OCI-LY7 (cell line): Measurements from ENCODE around the gene RPL37A.

ENCODE experiments used
- EZH2phosphoT487 ChIP-seq: fragments of 200-600 bp; sonication (generic); IDR thresholded peaks from 2 replicates; pipeline ENCODE4 v1.6.1; 2018; ENCODE audit warnings: low read depth, borderline replicate concordance, mild to moderate bottlenecking, mixed run types, antibody characterized with exemption, low read length, moderate library complexity, mixed read lengths
- TF ChIP-seq, protein P1 (sequence below): fragments of 200-600 bp; sonication (generic); conservative IDR thresholded peaks from 2 replicates; pipeline ENCODE4 v1.5.1; 2014; ENCODE audit warnings: mild to moderate bottlenecking, antibody characterized with exemption, low read length, moderate library complexity, mixed read lengths

DNA sequence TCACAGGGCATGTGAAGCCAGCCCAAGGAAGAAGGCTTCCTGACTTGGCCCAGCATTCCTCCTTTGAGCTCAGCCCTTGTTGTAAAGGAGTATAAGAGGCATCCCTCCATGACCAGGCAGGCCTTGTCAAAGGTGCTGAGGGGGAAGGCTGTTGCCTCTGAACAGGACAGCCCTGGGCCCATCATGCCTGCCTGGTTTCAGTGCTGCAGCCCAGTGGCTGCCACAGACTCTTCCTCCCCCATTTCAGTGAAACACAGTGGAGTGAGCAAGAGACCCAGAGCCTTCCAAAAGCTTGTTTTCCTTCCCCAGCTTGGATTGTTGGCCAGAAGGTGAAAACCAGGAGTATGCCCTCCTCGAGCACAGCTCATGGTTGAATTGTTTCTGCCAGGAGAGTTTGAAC is 19.9 kb upstream of the RPL37A start:
- TF ChIP-seq, protein P1, sequence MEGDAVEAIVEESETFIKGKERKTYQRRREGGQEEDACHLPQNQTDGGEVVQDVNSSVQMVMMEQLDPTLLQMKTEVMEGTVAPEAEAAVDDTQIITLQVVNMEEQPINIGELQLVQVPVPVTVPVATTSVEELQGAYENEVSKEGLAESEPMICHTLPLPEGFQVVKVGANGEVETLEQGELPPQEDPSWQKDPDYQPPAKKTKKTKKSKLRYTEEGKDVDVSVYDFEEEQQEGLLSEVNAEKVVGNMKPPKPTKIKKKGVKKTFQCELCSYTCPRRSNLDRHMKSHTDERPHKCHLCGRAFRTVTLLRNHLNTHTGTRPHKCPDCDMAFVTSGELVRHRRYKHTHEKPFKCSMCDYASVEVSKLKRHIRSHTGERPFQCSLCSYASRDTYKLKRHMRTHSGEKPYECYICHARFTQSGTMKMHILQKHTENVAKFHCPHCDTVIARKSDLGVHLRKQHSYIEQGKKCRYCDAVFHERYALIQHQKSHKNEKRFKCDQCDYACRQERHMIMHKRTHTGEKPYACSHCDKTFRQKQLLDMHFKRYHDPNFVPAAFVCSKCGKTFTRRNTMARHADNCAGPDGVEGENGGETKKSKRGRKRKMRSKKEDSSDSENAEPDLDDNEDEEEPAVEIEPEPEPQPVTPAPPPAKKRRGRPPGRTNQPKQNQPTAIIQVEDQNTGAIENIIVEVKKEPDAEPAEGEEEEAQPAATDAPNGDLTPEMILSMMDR, result no peak
- no peak for TF ChIP-seq EZH2phosphoT487
